Fibroblast of skin of right biceps (primary cell): Measurements from ENCODE around the gene SLC23A2.
"Not testable (repeated sequence)": the region's sequence is repeated elsewhere in the genome, so short reads cannot be mapped to it uniquely, and the experiment has no call there.

ENCODE experiments used
- DNase-seq: peaks from one replicate; pipeline ENCODE4 v3.0.0-alpha.2; 2013

SLC23A2 gene

GRCh38 chr20:4871486-4871885 lies 129.8 kb downstream of the SLC23A2 start:
- no peak for DNase-seq

- DNase-seq: no peak
Measured at GRCh38 chr20:4870906-4871305, 130.4 kb downstream of the SLC23A2 start.

DNA sequence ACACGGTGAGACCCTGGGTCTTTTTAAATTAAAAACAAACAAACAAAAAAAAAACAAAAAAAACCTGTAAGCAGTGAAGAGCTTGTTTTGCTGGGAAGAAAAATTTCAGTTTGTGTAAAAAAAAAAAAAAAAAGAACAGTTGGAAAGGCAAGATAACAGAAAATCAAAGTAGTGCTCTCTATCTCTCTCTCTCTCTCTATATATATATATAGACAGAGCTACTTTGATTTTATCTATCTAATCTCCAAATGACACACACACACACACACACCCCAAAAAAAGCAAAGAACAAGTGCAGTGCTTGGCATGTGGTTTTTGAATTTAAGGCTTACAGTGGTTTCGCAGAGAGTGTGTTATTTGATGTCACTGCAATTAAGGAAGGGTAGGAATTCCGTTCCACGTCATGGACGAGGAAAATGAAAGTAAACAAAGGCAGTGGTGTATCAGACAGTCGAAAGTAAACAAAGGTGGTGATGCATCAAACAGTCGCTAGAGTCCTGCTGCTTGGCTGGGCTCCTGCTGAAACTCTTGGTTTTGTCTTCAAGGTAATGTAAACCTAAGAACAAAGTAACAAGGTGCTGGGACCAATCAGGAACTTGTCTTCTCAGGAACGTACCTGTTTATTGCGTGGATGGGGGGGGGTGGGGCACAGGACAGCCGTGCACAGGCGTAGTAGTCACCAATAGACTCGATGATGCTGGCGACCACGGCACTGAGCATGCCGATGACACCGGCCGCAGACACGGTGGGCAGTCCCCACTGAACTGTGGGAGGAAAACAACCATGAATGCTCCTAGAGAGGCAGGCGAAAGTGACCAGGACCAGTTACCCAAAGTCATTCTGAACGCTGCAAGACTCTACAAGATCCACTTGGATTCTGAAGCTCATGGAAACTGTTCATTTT lies 131.8 kb downstream of the SLC23A2 start:
- DNase-seq: no peak

DNA sequence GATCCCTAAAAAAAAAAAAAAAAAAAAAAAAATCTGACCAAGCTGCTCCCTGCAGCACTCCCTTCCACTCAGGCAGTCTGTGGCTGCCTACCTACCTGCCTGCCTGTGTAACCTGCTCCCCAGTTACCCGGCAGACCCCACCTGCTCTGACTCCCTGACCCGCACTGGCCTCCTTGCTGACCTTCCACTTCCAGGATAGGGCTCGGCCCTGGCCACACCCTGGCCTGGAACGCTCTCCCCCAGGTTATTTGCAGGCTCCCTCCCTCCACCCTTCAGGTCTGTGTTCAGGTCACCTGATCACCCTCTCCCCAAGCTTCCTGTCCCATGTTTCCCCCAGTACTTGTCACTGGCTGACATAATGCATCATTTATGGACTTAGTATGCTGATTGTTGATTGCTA lies 134.3 kb downstream of the SLC23A2 start:
- DNase-seq: no peak

DNA sequence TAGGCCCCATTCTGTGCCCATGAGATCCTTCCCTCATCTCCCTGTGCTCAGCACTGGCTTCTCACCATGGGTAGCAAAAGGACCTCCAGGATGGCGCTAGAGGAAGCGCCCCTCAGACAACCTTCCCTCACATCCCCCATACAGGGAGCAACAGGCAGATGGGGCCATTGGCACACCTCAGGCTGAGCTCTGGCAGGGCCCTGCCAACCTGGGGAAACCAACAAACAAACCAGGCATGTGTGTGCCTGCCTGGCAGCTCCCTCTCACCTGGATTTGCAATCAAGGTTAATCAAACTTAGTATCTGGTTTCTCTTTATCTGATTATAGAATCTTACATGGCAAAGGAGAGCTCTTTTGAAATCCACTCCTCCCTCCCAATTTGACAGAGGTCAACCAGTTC lies 134.9 kb downstream of the SLC23A2 start:
- DNase-seq: no peak

DNA sequence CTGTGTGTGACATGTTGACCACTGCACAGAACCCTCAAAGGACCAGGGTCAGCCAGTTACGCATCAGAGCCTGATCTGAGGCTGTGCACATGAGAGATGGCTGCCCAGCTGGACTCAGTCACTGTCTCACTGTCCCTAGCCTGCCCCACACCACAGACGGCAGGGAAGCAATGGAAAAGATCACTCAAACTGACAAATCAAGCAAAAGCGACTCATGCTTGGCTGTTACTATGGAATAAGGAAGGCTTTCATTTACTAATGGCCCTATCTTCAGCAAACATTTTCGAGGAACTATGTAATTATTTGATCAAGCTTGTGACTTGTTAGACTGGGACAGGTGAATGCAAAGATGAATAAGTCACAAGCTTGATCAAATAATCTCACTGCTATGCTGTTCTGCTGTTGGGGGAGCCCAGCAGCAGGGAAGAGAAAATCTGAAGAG lies 137.0 kb downstream of the SLC23A2 start:
- no peak for DNase-seq

DNA sequence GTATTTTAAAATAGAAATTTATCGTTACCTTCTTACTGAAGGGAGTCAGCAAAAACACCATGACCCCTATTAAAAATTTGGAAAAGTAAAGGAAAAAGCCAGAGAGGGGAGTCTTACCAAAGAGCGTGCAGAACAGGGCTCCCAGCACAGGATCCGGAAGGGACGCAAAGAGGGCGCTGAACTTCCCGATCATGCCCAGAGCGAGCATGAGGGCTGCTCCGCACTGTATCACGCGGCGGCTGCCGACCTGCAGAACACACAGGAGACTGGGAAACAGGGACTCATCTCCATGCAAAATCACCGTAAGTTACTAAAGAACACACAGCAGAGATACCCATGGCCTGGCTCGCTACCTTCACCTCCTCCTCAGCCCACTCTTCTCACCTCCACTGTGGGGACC lies 138.6 kb downstream of the SLC23A2 start:
- no peak for DNase-seq

- DNase-seq: no peak
Measured at GRCh38 chr20:4861961-4862360, 139.3 kb downstream of the SLC23A2 start.

DNA sequence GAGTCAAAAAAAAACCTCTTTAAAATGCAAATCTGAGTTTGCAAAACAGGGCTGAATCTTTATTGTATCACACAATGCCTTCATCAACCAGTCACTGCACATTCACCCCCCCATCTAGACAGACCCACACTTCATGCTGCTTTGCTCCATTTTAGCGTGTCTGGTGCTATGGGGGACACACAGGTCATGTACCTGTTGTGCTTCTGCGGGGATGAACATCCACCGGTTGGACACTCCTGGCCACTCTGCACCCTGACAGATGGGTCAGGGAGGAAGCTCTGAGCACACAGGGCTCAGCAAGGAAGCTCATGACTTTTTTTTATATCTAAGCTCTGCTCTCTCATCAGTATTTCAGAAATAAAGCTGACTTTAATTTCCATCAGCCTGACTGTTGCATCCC lies 143.3 kb downstream of the SLC23A2 start:
- no peak for DNase-seq

DNA sequence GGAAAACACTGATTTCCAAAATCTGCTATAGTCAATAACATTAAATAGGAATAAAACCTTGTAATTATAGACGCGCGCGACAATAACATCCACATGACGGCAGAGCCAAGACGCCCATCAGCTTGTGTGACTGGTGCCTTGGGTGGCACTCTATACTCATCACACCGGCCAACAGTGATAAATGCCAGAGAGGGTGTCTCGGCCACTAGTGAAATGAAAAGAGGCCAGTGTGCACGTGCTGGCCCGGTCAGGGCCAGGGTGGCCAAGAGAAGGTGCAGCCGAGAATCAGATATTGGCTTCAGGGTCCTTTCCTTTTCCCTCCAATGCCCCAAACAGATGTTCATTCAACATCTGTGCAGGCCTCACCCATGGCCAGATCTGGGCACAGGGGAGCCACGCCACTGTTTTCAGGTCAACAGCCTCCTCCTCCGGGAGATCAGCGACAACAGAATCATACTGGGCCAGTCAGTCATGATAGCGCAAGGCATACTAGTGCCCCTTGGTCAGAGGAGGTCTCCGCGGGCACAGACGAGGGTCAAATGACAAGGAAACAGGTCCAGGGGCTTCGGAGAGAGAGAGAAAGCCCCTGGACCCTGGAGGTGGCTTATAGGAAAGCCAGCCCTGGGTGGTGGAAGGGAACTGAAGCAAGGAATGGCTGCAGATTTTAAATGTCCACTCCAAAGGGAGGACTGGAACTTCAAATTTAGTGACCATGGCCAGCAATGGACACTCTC lies 145.1 kb downstream of the SLC23A2 start:
- DNase-seq: no peak

DNA sequence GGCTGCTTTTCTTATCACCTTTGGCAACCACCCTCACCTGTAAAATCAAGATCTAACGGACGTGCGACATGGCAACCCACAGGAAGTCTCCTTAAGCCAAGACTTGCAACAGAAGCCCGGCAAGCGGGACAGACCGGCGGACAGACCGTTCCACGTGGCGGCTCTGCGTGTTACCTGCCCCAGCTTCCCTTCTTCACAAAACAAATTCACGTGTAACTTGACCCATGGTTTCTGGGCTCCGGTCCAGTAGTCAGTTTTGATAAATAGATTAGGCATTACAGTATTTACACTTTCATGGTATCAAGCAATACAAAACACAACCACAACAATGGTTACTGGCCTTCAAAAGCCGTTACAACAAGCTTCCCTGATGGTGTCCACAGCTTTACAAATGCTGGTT lies 145.8 kb downstream of the SLC23A2 start:
- DNase-seq: no peak

GRCh38 chr20:4855097-4855496 lies 146.2 kb downstream of the SLC23A2 start:
- no peak for DNase-seq

- no peak for DNase-seq
Measured at GRCh38 chr20:4854561-4854901, 146.8 kb downstream of the SLC23A2 start.

DNA sequence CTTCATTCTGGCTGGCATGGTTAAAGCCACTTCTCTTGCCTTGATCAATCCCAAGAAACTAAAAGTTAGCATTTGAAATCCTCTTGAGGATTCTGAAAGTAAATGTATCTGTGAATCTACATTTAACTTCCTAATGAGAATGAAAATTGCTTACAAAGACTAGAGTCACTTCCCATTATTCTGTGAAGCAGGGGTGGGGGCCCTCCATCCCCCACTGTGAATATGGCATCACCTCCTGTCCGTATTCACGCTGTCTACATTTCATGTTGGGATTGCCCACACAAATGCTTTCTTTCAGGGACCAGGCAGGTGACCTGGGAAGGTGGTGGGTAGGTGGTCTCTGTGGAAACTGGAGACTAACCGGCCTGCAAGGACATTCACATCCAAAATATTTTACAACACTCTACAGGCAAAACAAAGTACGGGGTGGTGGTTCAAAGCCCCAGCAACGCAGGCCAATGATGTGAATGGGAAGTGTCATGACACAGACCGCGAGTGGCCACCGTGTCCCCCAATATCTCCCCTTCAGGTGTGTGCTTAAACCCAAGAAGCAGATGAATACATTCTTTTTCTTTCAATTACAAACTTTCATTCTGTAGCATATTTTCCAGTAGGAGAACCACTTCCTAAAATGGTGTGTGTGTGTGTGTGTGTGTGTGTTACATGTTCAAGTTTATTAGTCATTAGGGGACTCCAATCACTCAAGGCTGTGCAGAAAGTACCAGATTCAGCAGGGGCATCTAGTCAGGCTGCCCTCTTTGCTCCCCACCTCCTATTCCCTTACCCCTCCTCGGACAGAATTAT lies 147.4 kb downstream of the SLC23A2 start:
- DNase-seq: no peak

- DNase-seq: no peak
Measured at GRCh38 chr20:4853004-4853403, 148.3 kb downstream of the SLC23A2 start.

DNA sequence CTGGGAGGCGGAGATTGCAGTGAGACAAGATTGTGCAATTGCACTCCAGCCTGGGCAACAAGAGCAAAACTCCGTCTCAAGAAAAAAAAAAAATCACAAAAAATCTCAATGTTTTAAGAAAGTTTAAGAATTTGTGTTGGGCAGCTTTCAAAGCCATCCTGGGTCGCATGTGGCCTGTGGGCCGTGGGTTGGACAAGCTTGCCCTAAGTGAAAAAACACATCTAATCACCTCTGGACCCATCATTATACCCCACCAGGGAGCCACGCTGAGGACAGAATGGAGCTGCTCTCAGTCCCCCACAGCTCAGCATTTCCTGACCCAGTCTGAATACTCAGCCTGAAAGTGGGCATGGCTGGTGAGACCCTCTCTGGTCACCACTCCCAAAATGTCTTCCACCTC lies 150.3 kb downstream of the SLC23A2 start:
- DNase-seq: no peak

- not testable (repeated sequence) for DNase-seq
Measured at GRCh38 chr20:4848829-4849228, 152.5 kb downstream of the SLC23A2 start.

DNA sequence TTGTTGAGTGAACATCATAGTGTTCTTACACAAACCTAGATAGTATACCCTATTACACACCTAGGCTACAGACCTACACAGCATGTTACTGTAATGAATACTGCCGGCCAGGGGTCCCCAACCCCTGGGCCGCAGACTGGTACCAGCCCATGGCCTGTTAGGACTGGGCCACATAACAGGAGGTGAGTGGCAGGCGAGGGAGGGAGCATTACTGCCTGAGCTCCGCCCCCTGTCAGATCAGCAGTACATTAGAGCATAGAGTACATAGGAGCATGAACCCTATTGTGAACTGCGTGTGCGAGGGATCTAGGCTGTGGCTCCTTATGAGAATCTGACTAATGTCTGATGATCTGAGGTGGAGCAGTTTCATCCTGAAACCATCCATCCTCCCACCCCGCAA lies 153.3 kb downstream of the SLC23A2 start:
- DNase-seq: no peak

DNA sequence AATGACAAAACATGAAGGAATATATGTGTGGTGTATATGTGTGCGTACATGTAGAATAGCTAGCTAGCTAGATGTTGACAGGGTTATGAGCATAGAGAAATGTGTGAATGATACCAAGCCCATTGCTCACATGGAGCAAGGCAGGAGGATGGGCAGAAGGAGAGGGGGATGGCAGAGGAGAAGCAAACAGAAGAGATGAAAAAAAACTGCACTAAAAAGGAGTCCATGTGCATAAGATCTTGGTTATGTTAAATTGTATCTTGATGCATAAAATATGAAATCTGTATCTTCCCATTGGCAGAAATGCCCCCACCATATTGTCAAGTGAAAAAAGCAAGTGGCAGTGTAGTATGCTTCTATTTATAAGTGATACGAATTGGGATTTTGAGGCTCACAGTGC lies 154.5 kb downstream of the SLC23A2 start:
- no peak for DNase-seq

DNA sequence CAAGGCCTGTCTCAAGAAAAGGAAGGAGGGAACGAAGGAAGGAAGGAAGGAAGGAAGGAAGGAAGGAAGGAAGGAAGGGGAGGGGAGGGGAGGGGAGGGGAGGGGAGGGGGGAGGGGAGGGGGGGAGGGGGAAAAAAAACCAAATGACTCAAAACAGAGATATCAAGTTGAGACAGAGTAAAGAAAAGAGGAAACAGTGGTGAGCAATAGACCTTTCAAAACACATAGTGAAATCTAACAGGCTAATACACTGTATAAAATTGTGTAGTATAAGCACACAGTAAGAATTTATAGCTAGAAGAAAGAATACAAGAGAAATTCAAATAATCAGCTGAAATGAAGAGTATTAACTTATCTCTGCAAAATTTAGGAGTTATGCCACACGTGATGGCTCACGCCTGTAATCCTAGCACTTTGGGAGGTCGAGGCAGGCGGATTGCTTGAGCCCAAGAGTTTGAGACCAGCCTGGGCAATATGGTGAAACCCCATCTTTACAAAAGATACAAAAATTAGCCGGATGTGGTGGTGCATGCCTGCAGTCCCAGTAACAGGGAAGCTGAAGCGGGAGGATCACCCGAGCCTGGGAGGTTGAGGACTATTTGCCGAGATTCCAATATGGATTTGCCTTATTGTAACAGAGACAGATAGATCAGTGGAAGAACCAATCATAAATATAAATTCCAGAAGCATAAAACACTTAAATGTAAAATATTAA lies 156.4 kb downstream of the SLC23A2 start:
- DNase-seq: no peak

GRCh38 chr20:4844325-4844724 lies 157.0 kb downstream of the SLC23A2 start:
- DNase-seq: no peak

- DNase-seq: no peak
Measured at GRCh38 chr20:4840801-4841200, 160.5 kb downstream of the SLC23A2 start.

GRCh38 chr20:4838526-4838925 lies 162.8 kb downstream of the SLC23A2 start:
- no peak for DNase-seq
